ENCODE measurements around the gene AZIN2. TPM values are rescaled to one million over a fixed set of nuclear protein-coding genes. Genes with fewer than 3 reads are reported as not detected.

AZIN2 gene
- total RNA-seq, 1 donor from 2014 or later, result 0.82 TPM

DNA sequence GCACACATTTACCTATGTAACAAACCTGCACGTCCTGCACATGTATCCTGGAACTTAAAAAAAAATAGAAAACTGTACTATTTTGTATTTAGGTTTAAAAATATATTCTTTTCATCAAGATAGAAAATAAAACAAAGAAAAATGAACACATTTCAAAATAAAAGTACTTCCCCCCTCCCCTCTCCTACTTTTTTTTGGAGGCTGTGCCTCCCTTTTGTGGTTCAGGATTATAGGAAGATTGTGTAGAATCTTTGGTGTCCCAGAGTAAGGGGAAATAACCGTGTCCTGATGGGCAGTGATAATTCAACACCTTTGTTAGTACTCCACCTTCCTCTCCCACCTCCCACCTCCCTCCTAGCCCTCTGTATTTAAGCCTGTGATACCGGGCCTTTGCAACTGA lies 60.8 kb downstream of the AZIN2 start:
- ATAC-seq (ENCODE audit: low read depth) (no peak), DNase-seq (no peak)
- TF ChIP-seq, protein P1, sequence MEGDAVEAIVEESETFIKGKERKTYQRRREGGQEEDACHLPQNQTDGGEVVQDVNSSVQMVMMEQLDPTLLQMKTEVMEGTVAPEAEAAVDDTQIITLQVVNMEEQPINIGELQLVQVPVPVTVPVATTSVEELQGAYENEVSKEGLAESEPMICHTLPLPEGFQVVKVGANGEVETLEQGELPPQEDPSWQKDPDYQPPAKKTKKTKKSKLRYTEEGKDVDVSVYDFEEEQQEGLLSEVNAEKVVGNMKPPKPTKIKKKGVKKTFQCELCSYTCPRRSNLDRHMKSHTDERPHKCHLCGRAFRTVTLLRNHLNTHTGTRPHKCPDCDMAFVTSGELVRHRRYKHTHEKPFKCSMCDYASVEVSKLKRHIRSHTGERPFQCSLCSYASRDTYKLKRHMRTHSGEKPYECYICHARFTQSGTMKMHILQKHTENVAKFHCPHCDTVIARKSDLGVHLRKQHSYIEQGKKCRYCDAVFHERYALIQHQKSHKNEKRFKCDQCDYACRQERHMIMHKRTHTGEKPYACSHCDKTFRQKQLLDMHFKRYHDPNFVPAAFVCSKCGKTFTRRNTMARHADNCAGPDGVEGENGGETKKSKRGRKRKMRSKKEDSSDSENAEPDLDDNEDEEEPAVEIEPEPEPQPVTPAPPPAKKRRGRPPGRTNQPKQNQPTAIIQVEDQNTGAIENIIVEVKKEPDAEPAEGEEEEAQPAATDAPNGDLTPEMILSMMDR (IDR thresholded peaks at IDR 0.05), result no peak
- no peaks in the 10 kb centered on the region for H3K27me3 Mint-ChIP-seq
- no peak overlapping the region for H3K27ac Mint-ChIP-seq
- CTCF ChIA-PET, result no interaction called here
- intact Hi-C loops (cut with micrococcal nuclease), result no loop called here
- no peaks in the 10 kb centered on the region for H3K4me1 Mint-ChIP-seq
- peaks cover 21% of the 10 kb centered on the region for H3K36me3 Mint-ChIP-seq (ENCODE audit: low read depth)
- H3K4me3 Mint-ChIP-seq, result no peak overlapping the region
- POLR2A ChIA-PET, result no interaction called here
- H3K9me3 Mint-ChIP-seq, result no peaks in the 10 kb centered on the region

DNA sequence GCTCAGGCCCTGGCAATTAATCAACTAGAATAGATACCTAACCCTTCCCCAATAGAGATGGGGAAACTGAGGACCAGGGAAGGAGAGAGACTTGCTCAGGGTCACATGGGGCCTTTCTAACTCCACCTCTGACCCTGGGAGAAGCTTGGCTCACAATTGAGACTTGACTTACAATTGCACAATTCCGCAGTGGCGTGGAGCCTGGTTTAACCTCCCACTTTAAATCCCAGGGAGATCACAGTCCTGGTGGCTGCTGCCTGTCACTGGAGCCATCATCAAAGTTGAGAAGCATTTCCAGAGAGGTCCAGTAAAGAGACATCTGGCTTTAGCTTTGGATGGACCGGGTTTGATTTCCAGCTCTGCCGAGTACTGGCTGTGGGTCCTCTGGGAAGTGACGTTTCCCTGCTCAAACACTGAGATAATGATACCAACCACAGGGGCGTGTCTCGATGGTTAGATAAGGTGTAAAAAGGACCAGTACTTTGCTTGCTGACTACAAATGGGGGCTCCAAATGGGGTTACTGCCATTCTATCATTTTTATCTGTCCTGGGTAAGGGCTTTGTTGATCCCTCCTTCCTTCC lies 61.6 kb downstream of the AZIN2 start:
- POLR2A ChIA-PET, result no interaction called here
- TF ChIP-seq, protein P1 (IDR thresholded peaks at IDR 0.05), result no peak
- intact Hi-C loops (cut with micrococcal nuclease), result no loop called here

DNA sequence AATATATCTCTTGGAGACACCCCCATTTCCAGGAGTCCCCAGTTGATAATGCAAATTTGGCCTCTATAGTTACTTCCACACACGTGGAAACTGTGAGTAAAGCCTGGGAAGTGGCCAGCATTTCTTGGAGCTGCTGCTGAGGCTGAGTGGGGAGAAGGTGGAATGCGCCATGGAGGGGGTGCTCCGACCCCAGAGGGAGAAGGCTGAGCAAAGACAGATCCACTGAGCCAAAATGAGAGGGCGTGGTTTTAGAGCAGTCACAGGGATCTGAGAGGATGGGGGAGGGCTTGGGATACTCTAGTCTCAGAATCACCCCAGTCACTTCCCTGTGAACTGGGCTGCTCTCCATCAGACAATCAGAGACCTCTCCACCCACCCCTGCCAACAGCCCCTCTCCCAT lies 62.2 kb downstream of the AZIN2 start:
- TF ChIP-seq, protein P1 (IDR thresholded peaks at IDR 0.05), result no peak
- peaks cover 31% of the 10 kb centered on the region for H3K36me3 Mint-ChIP-seq (ENCODE audit: low read depth)
- H3K9me3 Mint-ChIP-seq, result no peaks in the 10 kb centered on the region
- intact Hi-C loops (cut with micrococcal nuclease), result no loop called here
- H3K27ac Mint-ChIP-seq, result no peak overlapping the region
- H3K4me3 Mint-ChIP-seq, result no peak overlapping the region
- ChIA-PET POLR2A (no interaction called here), CTCF (no interaction called here)
- H3K27me3 Mint-ChIP-seq, result no peaks in the 10 kb centered on the region
- ATAC-seq (ENCODE audit: low read depth), result no peak
- H3K4me1 Mint-ChIP-seq, result no peaks in the 10 kb centered on the region
- DNase-seq, result no peak

More for the DNA sequence above, 61.6 kb downstream of the AZIN2 start:
- H3K27ac Mint-ChIP-seq, result no peak overlapping the region
- no peak overlapping the region for H3K4me3 Mint-ChIP-seq
- no peaks in the 10 kb centered on the region for H3K4me1 Mint-ChIP-seq
- no peaks in the 10 kb centered on the region for H3K9me3 Mint-ChIP-seq
- CTCF ChIA-PET, result no interaction called here
- ATAC-seq (ENCODE audit: low read depth), result no peak
- DNase-seq, result no peak
- H3K36me3 Mint-ChIP-seq (ENCODE audit: low read depth), result peaks cover 28% of the 10 kb centered on the region
- no peaks in the 10 kb centered on the region for H3K27me3 Mint-ChIP-seq

DNA sequence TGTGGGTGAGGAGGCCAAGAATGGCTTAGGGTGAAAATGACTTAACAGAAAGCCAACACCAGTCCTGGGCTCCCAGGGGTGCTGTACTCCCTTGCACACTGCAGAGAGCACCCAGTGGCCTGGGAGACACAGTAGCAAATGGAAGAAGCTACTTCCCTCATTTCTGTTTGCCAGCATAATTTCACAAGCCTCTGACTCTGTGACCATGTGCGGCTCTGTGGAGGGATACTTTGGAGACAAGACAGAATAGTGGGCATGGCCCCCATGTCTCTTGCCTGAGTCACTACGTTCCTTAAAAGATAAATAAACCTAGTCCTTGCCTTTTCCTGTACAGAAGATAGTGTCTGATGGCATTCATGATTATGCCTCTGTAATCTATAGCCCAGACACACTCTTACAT lies 62.7 kb downstream of the AZIN2 start:
- Mint-ChIP-seq H3K9me3 (no peaks in the 10 kb centered on the region), H3K27ac (no peak overlapping the region), H3K27me3 (no peaks in the 10 kb centered on the region), H3K4me1 (no peaks in the 10 kb centered on the region), H3K36me3 (ENCODE audit: low read depth) (peaks cover 31% of the 10 kb centered on the region), H3K4me3 (no peak overlapping the region)
- no peak for ATAC-seq (ENCODE audit: low read depth)
- TF ChIP-seq, protein P1 (IDR thresholded peaks at IDR 0.05), result no peak
- DNase-seq, result no peak
- intact Hi-C loops (cut with micrococcal nuclease), result no loop called here
- ChIA-PET CTCF (no interaction called here), POLR2A (no interaction called here)

DNA sequence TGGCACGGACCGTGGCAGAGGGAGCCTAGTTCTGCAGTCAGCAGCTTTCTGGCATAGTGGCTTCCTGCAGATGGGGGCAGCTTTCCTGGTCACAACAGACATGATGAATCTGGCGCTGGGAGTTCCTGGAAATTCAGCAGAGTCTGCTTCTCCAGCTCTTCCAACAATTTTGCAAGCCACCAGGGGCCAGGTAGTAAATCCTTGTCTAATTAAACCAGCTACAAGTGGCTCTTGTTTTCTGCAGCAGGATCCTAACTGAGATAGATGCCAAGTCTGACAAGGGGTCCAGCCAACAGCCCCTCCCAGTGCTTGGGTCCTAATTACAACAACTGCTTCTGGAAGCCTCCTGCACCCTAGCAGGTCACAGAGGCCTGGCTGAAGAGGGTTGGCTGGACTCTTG lies 65.0 kb downstream of the AZIN2 start:
- CTCF ChIA-PET, result no interaction called here
- no peak overlapping the region for H3K27ac Mint-ChIP-seq
- no peak for ATAC-seq (ENCODE audit: low read depth)

More for the DNA sequence above, 65.0 kb downstream of the AZIN2 start:
- Mint-ChIP-seq H3K4me3 (no peak overlapping the region), H3K36me3 (ENCODE audit: low read depth) (peaks cover 41% of the 10 kb centered on the region), H3K9me3 (no peaks in the 10 kb centered on the region), H3K4me1 (no peaks in the 10 kb centered on the region), H3K27me3 (no peaks in the 10 kb centered on the region)
- DNase-seq, result no peak
- TF ChIP-seq, protein P1 (IDR thresholded peaks at IDR 0.05), result no peak
- POLR2A ChIA-PET, result no interaction called here
- intact Hi-C loops (cut with micrococcal nuclease), result no loop called here

Data from activated B cell treated with CpG ODN at 0.5 μM for 24 hours (primary cell).